Embryonic facial prominence (tissue), 1 donor: ENCODE data around the gene PRMT3.
"Not testable (repeated sequence)": the region's sequence is repeated elsewhere in the genome, so short reads cannot be mapped to it uniquely, and the experiment has no call there.

Experiments
- DNase-seq: peaks from one replicate; pipeline ENCODE4 v3.0.0-alpha.2; 2016; ENCODE audit errors: extremely low spot score

PRMT3 gene

DNA sequence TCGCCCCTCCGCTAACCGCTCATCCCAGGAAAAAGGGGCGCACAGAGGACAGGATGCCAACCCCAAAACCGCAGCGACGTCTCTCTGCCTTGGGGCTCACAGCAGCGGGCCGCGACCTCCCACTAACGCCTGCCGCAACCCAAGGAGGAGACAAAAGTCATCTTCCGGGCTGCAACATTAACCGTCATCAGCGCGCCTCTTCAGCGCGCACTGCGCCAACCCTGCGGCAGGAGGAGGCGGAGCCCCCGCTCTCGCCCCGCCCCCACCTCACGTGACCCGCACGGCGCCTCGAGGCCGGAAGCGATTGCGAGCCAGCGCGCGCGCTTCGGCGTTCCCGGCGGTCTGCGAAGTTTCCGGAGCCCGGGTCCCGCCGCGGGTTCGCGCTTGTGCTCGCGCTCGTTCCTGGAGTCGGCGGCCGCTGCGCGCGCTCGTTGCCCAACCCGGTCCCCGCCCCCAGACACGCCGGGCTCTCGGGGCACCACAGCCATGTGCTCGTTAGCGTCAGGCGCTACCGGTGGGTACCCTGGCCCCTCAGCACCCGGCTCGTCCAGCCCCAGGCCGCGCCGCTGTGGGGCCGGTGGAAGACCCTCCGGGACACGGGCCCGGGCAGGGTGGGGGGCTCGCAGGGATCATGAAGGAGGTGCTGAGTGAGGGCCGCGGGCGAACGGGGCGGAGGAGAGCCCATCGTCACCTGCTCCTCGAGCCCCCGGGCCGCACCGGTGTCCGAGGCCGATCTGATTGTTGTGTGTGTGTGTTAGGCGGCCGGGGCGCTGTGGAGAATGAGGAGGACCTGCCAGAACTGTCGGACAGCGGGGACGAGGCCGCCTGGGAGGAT is at the start of gene PRMT3:
PRMT3 (plus strand) TSS at position 456 of the 835 bp plus-strand sequence; CDS start at position 487, 31 bp downstream.
- peak; percentile 87 for DNase-seq

DNA sequence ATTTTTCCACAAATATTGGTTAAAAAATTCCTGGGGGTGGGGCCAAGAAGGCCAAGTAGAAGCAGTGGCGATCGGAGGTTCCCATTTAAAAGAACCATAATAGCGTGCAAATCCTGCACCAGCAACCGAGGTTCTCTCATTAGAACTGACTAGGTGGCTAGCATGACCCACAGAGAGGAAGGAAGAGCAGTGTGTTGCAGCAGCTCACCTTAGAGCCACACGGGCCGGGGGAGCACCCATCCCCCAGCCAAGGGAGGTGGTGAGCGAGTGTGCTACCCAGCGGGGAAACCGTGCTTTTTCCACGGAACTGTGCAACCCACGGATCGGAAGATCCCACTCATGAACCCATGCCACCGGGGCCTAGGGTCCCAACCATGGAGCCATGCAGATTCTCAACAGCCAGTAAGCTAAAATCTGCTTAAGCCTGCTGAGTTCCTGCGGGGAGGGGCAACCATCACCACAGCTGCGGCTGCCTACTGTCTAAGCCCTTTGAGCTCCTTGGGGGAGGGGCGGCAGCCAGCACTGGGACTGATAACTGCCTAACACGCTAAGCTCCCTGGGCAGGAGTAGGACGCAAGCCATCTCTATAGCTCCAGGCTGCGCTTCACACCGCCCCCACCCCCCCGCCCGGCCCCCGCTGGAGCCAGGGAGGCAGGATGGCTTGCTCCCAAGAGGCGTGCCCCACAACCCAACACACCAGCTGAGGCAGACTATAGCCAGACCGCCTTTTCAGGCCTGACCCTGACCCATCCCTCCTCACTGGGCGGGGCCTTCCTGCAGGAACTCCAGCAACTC is 45.0 kb upstream of the PRMT3 start:
- no peak for DNase-seq

DNA sequence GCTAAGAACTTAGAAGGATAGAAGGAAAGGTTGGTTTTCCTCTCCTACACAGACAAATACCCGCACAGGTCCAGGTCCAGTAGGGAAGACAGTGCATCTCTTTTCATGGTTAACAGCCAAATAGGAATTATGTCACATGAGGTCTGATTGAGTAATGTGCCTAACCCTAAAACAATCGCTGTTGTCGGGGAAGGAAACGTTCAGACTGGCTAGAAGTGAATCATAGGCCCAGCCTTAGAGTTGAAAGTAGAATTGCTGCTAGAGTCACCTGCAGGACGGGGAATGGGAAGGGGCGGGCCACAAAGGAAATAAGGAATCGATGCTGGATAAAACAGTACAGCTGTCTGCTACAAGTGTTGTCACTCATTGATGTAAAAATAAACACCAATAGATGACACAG is 36.4 kb upstream of the PRMT3 start:
- no peak for DNase-seq

DNA sequence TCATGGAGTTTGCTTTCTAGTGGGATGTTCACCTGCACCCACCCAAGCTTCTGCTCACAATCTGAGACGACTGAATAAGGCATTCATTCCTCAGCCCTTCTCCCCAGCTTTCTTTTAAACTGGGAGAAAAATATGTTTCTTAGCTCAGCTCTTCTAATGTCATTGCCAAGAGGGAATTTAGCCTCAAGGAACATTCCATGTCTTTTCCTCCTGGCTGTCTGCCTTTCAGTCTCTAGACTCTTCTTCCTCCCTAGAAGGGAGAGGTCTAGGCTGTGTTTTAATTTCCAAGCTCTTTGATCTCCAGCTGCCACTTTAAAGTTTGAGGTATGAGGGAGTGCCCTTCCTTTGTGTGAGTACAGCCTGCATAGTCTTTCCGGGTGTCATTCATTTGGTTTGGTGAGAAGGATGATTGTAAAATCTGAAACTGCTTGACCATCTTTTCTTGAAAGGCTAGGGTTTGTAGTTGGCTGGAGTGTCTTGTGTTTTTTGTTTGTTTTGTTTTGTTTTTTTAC is 35.7 kb upstream of the PRMT3 start:
- DNase-seq = no peak

DNA sequence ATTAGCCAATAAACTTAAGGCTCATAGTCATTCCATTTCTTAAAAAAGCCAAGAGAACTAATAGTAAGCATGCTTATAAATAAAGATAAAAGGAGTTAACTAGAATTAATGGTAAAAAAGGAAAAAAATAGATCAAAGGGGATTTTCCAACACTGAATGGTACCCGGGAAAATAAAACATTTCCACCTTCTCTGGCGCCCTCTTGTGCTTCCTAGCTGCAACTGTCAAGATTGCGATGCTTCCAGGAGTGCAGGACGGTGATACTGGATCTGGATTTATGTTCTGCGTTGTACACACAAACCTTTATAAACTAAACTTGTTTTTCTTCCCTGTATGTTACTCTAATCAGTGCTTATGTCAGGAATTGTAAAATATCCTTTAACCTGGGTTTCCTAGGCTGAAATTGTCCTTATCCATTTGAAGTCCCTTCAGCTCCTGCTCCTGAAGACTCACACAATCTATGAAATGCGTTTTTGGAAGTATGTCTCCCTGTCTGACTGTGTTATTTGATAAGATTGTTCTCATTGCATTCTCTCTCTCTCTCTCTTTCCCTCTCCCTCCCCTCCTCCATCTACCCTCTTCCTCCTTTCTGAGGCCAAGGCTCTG is 33.6 kb upstream of the PRMT3 start:
- no peak for DNase-seq

DNA sequence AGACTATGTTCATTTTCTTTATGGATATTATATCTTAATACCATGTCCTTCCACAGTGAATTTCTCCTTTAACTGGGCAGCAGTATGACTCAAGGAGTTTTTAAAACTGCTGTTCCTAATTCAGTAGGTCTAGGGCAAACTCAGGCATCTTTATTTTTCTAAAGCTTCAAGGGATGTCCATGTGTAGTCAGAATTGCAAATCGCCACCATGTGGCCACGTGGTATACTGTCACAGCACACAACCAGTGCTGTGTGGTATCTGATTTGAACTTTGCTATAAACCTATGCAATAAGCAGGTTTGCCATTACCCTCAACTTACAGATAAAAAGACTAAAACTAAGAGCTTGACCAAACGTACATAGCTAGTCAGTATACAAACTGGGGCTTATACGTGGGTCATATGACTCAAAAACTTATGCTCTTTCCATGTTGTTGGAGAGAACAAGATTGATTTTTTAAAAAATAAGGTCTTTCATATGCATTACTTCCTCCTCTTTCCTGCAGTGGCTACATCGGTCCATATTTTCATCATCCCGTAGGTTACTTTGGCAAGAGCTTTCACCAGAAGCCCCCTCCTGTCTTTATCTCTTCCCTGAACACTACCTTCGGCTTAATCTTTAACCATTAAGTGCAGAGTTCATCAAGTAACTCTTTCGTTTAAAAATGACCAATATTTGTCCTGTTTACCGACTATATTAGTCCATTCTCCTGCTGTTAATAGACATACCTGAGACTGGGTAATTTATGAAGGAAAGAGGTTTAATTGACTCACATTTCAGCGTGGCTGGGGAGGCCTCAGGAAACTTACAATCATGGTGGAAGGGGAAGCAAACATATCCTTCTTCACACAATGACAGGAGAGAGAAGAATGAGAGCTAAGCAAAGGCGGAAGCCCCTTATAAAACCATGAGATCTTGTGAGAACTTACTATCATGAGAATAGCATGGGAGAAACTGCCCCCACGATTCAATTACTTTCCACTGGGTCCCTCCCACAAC is 32.0 kb upstream of the PRMT3 start:
- no peak for DNase-seq

DNA sequence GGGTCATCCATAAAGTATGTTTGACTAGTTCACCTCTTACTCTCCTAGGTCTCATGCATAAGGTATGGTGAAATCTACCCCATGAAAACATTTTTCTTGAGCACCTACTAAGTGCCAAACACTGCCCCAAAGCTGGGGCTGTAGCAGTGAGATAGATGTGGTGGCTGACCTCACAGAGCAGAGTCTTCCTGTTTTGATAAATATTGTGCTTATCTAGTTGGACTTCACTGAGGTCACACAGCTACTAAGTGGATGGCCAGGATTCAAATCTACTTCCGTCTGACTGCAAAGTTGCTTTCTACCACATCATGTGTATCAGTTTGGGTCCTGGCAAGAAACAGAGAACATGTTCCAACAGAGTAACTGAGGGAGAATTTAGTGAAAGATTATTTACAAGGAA is 30.4 kb upstream of the PRMT3 start:
- no peak for DNase-seq

DNA sequence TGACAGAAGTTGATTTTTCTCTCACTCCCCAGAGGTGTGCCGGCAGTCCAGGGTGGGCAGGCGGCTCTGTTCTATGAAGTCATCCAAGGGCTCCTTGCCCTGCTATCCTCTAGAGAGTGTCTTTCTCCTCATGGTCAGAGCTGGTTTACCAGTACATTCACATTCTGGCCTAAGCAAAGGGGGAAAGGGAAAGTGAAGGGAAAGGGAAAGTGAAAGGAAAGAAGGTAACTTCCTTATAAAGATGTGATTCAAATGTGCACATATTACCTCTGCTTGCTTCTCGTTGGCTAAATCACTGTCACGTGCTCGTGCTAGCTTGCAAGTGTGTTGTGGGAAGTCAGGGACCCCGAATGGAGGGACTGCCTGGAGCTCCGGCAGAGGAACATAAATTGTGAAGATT is 26.9 kb upstream of the PRMT3 start:
- no peak for DNase-seq

DNA sequence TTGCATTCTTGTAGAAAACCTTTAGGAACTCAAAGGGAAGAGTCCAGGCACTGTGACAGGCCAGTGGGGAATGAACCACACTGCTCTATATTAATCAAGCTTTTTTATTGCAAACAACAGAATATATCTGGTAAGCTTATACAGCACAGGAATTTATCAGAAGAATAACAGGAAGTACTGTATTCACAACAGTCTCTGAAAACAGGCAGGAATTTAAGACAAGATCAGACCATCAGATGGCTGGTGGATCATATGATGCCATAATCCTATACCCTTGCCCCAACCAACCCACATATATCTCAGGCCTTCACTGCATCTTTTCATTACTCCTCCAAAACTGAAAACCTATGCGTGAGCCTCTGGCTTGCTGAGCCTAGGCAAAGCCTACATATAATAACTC is 25.0 kb upstream of the PRMT3 start:
- DNase-seq = no peak

DNA sequence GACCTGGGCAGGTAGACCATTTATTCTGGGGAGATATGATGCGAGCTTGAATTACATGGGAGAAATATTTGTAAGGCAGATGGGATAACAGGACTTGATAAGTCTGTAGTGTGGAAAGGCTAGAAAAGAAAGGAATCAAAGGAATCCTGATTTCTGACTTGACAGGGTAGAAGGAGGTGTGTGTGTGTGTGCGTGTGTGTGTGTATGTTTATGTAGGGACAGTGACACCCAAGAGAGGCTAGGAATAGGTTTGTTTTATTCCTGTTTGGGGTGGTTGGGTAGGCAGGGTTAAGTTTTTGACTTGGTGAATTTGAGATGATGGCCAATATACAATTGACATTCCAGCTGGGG is 24.4 kb upstream of the PRMT3 start:
- DNase-seq = no peak

DNA sequence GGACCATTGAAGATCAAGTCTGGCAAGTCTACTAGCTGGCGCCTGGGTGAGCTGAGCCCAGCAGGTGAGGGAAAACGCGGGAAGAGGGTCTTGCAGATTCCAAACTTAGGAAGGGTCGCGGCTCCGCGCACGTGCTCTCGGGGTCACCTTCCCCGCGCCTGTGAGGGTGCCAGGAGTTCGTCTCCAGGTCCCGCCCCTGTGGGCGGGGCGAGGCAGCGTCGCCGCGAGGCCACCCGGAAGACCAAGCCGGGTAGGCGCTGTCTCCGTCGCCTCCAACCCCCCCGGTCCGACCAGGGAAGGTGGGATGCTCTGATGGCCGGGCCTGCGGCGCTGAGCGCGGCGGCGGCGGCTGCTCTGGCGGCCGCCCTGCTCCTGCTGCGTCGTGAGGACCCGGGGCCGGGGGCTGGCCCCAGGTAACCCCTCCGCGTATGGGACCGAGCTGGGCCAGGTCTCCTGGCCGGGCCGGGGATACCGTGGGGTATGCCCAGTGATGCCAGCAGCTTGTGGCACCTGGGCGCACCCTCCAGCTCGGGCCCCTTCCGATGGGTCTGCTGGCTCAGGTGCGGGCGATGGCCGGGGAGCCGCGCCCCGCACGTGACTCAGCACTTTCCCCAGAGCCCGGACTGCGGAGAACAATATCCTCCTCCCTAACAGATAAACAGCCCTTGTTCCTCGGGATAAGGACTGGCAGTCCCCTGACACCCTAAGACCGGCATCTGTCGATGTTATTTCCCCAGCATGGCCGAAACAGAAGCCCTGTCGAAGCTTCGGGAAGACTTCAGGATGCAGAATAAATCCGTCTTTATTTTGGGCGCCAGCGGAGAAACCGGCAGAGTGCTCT is 23.8 kb upstream of the PRMT3 start, which contains the start of gene HTATIP2:
HTATIP2 (plus strand) TSS at position 215 of the 841 bp plus-strand sequence; CDS start at position 739, 524 bp downstream.
- DNase-seq = no peak

DNA sequence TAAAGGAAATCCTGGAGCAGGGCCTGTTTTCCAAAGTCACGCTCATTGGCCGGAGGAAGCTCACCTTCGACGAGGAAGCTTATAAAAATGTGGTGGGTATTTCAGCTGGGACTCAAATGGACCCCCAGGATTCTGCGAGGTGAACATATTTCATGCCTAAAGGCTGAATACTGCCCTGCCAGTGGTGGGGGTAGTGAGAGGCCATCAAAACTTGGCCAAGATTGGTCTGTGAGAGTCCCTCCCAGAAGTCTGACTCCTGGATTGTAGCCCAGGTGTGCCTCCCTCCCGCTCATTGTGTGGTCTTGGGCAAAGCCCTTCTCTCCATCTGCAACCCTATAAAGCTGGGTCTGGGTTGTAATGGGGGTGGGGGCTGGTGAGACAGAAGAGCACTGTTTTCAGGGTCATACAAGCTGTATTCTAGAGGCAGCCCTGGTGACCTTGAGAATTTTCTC is 23.1 kb upstream of the PRMT3 start:
- no peak for DNase-seq

DNA sequence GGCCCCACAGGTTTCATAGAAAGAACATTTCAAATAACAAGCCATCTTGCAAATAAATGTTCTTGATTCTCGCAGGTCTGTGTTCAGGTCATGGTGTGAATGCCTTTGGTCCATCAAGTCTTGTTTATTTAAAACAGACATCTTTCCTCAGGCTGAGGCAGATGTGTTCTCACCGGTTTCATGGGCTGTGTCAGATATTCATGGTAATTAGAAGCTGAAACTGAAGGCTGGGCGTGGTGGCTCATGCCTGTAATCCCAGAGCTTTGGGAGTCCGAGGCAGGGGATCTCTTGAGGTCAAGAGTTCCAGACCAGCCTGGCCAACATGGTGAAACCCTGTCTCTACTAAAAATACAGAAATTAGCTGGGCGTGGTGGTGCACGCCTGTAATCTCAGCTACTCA is 22.1 kb upstream of the PRMT3 start:
- DNase-seq = not testable (repeated sequence)

DNA sequence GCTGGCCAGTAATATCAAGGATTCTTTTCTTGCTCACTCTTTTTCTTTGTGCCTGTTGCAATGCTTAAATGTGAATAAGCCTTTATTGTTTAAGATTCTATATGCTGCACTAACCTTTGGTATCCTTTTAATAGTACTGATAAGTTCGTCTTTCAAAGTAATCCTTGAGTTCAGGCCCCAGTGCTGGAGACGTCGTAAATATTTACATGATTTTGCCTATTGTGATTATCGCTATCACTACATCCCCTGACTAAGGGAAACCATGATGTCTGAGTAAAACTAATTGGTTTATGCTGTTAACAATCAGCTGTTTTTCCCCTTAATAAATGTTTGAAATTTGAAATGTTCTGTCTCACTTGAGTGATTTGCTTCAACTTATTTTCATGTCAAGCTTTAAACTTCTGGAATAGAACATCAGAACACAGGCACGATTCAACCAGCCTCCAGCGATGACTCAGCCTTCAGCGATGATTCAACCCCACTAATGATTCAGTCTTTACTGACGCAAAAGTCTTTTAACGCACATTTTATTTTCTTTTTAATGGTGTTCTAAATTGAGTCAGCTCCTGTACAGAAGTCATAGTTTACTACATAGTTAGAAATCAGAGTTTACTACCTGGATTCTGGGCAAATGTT is 20.1 kb upstream of the PRMT3 start:
- no peak for DNase-seq

DNA sequence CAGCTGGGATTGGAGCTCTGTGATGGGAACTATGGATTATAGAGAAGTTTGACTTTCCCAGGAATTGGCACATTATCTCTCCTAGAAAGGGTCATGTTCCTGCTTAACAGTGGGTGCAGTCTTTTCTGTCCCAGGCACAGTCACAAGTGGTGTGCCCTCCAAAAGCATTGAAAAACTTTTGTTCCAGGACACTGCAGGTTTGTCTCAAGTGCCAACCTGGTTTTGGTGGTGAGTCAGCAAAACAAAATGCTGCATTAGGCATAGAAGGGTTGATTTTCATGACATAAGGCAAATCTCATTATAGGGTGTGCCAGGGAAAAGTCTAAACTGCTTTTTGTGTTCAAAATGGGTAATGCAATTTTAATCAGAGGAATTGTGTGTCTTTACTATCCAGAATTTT is 19.1 kb upstream of the PRMT3 start:
- no peak for DNase-seq

DNA sequence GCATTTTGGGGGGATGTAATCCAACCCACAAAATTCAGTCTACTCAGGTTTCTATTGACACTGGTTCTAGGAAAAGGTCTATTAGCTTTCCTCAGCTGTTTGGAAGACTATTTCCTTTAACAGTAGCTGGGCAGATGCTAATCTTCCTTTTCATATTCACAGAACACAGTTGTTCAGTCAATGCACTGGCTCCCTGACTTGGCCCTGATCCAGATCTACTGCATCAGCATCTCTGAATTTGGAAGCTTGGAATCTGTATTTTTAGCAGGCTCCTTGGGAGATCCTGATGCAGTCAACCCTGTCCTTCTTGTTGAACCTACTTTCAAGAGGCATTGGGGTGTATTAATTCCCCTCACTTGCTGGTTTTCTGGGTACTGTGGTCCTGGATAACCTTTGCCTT is 17.7 kb upstream of the PRMT3 start:
- no peak for DNase-seq

DNA sequence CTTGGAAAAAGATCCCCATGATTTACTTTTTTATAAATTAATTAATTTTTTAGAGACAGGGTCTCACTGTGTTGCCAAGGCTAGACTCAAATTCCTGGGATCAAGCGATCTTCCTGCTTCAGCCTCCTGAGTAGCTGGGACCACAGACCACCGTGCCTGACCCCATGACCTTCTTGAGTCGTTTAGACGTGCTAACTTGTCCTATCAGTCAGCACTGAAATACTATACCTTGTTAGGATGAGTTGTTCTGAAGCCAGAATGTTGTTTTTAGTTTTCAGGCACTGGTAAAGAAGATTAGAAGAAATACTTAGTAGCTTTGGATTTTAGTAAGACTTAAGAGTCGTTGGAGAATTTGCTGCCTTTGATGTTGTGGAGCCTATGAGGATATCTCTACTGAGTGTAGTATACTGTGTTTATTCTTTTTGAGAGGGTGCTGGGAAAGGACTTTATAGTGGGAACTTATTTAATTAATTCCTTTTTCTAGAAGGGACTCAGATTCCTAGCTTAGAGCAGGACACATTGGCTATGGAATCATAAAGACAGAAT is 15.4 kb upstream of the PRMT3 start:
- DNase-seq = no peak

DNA sequence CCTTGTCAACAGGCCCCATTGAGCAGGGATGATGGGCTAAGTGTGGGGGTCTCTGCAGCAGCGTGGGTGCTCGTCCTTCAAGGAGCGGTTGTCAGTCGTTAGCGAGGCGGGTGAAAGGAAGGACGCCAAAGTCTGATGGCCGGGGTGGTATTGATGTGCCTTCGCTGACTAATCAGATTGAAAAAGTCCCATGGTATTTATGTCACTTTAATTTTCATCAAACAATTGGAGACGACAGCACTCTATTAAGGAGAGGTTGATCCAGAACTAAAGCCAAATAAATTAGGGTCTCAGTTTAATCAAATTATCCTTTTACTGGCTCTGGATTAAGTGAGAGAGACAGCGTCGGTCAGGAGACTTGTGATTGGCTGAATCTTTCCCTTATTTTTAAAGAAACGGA is 14.4 kb upstream of the PRMT3 start:
- no peak for DNase-seq

DNA sequence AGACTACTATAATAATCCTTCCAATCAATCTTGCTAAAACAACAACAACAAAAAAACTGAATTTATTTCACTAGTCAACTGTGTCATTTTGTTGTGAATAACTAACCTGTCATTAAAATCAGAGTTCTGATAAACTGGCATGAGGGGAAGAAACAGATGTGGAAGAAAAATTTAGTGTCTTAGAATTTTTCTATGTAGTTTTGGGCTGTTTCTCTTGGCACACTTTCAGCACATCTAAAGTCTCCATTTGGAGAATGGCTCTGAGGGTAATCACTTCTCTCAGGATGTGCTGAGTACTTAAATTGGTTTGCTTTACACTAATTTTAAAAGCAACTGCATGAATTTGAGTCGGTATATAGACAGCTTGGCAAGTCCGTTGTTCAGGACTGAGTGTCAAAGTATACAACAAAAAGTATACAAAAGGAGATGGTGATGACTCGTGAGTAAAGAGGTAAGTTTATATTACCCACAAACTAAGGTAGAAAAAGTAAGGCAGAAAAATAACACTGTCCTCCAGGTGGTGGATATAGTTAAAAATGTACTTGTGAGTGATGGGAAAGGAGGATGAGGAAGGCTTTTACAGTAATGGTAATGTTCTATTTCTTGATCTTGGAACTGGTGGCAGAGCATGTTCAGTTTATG is 13.8 kb upstream of the PRMT3 start:
- no peak for DNase-seq
